HTR-8/SVneo (cell line): Measurements from ENCODE around the gene NIPBL.
"Not testable (repeated sequence)": the region's sequence is repeated elsewhere in the genome, so short reads cannot be mapped to it uniquely, and the experiment has no call there.

ENCODE experiments used
- DNase-seq: peaks from one replicate; pipeline ENCODE4 v3.0.0; 2011; ENCODE audit warnings: low spot score, mixed read lengths; ENCODE audit not compliant: insufficient read length
- FAIRE-seq: peaks from 2 replicates; lab custom pipeline; 2011; peaks lifted over from hg19 to GRCh38; lab: Jason Lieb, UNC

Gene NIPBL

GRCh38 chr5:37002176-37002751, 125.7 kb downstream of the NIPBL start:
- DNase-seq (no peak), FAIRE-seq (no peak)

- FAIRE-seq = no peak
- no peak for DNase-seq
Measured at GRCh38 chr5:37005252-37005651, 128.7 kb downstream of the NIPBL start.

- FAIRE-seq (peak; percentile 83), DNase-seq (peak; percentile 38)
Measured at GRCh38 chr5:37005946-37006540, 129.5 kb downstream of the NIPBL start.

GRCh38 chr5:37013181-37013580, 136.6 kb downstream of the NIPBL start:
- not testable (repeated sequence) for FAIRE-seq, DNase-seq

- DNase-seq (no peak), FAIRE-seq (no peak)
Measured at GRCh38 chr5:37014321-37014720, 137.8 kb downstream of the NIPBL start.

GRCh38 chr5:37015795-37016666, 139.5 kb downstream of the NIPBL start:
- DNase-seq = no peak
- no peak for FAIRE-seq

- DNase-seq = no peak
- FAIRE-seq = no peak
Measured at GRCh38 chr5:37028910-37029309, 152.3 kb downstream of the NIPBL start.

- no peak for DNase-seq
- FAIRE-seq = no peak
Measured at GRCh38 chr5:37029436-37029835, 152.9 kb downstream of the NIPBL start.

GRCh38 chr5:37034955-37035354, 158.4 kb downstream of the NIPBL start:
- DNase-seq (no peak), FAIRE-seq (peak; percentile 40)

- DNase-seq = no peak
- FAIRE-seq = no peak
Measured at GRCh38 chr5:37037840-37038239, 161.3 kb downstream of the NIPBL start.

GRCh38 chr5:37039824-37040223, 163.3 kb downstream of the NIPBL start:
- no peak for DNase-seq
- FAIRE-seq = no peak

- FAIRE-seq (peak; percentile 93), DNase-seq (no peak)
Measured at GRCh38 chr5:37043693-37044092, 167.1 kb downstream of the NIPBL start.

- DNase-seq = no peak
- no peak for FAIRE-seq
Measured at GRCh38 chr5:37044120-37044519, 167.6 kb downstream of the NIPBL start.

GRCh38 chr5:37045703-37046102, 169.1 kb downstream of the NIPBL start:
- DNase-seq (no peak), FAIRE-seq (no peak)

- no peak for FAIRE-seq
- DNase-seq = no peak
Measured at GRCh38 chr5:37047947-37048346, 171.4 kb downstream of the NIPBL start.

GRCh38 chr5:37054391-37054790, 177.8 kb downstream of the NIPBL start:
- no peak for FAIRE-seq

GRCh38 chr5:37055383-37055990, 178.9 kb downstream of the NIPBL start:
- FAIRE-seq = no peak

More at GRCh38 chr5:37054391-37054790, 177.8 kb downstream of the NIPBL start:
- DNase-seq = no peak

GRCh38 chr5:37056762-37057161, 180.2 kb downstream of the NIPBL start:
- DNase-seq = no peak
- no peak for FAIRE-seq

More at GRCh38 chr5:37055383-37055990, 178.9 kb downstream of the NIPBL start:
- DNase-seq = no peak

- FAIRE-seq (no peak), DNase-seq (no peak)
Measured at GRCh38 chr5:37060030-37060429, 183.5 kb downstream of the NIPBL start.

GRCh38 chr5:37063739-37064138, 187.2 kb downstream of the NIPBL start:
- FAIRE-seq = no peak

GRCh38 chr5:37064442-37064841, 187.9 kb downstream of the NIPBL start:
- peak; percentile 69 for FAIRE-seq
- DNase-seq = no peak

More at GRCh38 chr5:37063739-37064138, 187.2 kb downstream of the NIPBL start:
- no peak for DNase-seq
